Globus pallidus (tissue), 1 donor: Measurements from ENCODE around the gene UBE2QL1.

Experiments
- DNase-seq: peaks from one replicate; pipeline ENCODE4 v3.0.0-alpha.2; 2015; ENCODE audit warnings: low spot score

The UBE2QL1 gene

GRCh38 chr5:6430418-6431028, 18.1 kb upstream of the UBE2QL1 start:
- DNase-seq, result peak; percentile 12

GRCh38 chr5:6431214-6432195, 17.2 kb upstream of the UBE2QL1 start:
- no peak for DNase-seq

- DNase-seq, result no peak
These were observed 16.5 kb upstream of the UBE2QL1 start for GRCh38 chr5:6432206-6432605.

- no peak for DNase-seq
These were observed 13.9 kb upstream of the UBE2QL1 start for GRCh38 chr5:6434731-6435130.

- DNase-seq, result no peak
These were observed 13.3 kb upstream of the UBE2QL1 start for GRCh38 chr5:6435356-6435755.

GRCh38 chr5:6436715-6437331, 11.8 kb upstream of the UBE2QL1 start:
- DNase-seq, result no peak

GRCh38 chr5:6439588-6440550, 8.8 kb upstream of the UBE2QL1 start:
- DNase-seq, result no peak

- no peak for DNase-seq
These were observed 6.3 kb upstream of the UBE2QL1 start for GRCh38 chr5:6442333-6442732.

GRCh38 chr5:6443326-6443725, 5.3 kb upstream of the UBE2QL1 start:
- DNase-seq, result no peak

- no peak for DNase-seq
These were observed 2.6 kb upstream of the UBE2QL1 start for GRCh38 chr5:6446042-6446441.

GRCh38 chr5:6446626-6447309, 1.9 kb upstream of the UBE2QL1 start:
- DNase-seq, result no peak

GRCh38 chr5:6447384-6448140, 1.1 kb upstream of the UBE2QL1 start:
- no peak for DNase-seq

- DNase-seq, result no peak
These were observed 543 bp upstream of the UBE2QL1 start for GRCh38 chr5:6448141-6448491.

GRCh38 chr5:6449465-6450158, 953 bp downstream of the UBE2QL1 start:
- no peak for DNase-seq

- no peak for DNase-seq
These were observed 1.7 kb downstream of the UBE2QL1 start for GRCh38 chr5:6450319-6450833.

GRCh38 chr5:6452622-6453504, 4.2 kb downstream of the UBE2QL1 start:
- no peak for DNase-seq

GRCh38 chr5:6453937-6454560, 5.4 kb downstream of the UBE2QL1 start:
- no peak for DNase-seq

GRCh38 chr5:6454628-6455053, 6.0 kb downstream of the UBE2QL1 start:
- DNase-seq, result no peak
